ENCODE results near the gene GEMIN5. TPM values are rescaled to one million over a fixed set of nuclear protein-coding genes. Genes with fewer than 3 reads are reported as not detected.

Gene GEMIN5
- total RNA-seq, 1 donor from 2014 or later, result 11.0 TPM

GRCh38 chr5:154895606-154896561, 42.1 kb downstream of the GEMIN5 start:
- DNase-seq (ENCODE audit: low spot score in 2 of 2), result no peak
- Histone ChIP-seq H3K27ac (no peak overlapping the region), H3K9me3 (no peaks in the 10 kb centered on the region), H3K36me3 (peaks cover 64 to 88% of the 10 kb centered on the region in 2 donors), H3K4me1 (no peaks in the 10 kb centered on the region), H3K4me3 (no peak overlapping the region), H3K27me3 (no peaks in the 10 kb centered on the region)
- intact Hi-C loops (cut with DNase I), result no loop called here
- TF ChIP-seq, protein P1, sequence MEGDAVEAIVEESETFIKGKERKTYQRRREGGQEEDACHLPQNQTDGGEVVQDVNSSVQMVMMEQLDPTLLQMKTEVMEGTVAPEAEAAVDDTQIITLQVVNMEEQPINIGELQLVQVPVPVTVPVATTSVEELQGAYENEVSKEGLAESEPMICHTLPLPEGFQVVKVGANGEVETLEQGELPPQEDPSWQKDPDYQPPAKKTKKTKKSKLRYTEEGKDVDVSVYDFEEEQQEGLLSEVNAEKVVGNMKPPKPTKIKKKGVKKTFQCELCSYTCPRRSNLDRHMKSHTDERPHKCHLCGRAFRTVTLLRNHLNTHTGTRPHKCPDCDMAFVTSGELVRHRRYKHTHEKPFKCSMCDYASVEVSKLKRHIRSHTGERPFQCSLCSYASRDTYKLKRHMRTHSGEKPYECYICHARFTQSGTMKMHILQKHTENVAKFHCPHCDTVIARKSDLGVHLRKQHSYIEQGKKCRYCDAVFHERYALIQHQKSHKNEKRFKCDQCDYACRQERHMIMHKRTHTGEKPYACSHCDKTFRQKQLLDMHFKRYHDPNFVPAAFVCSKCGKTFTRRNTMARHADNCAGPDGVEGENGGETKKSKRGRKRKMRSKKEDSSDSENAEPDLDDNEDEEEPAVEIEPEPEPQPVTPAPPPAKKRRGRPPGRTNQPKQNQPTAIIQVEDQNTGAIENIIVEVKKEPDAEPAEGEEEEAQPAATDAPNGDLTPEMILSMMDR (IDR thresholded peaks at IDR 0.05), result no peak

- intact Hi-C loops (cut with DNase I), result no loop called here
- Histone ChIP-seq H3K36me3 (peaks cover 76 to 95% of the 10 kb centered on the region in 2 donors), H3K9me3 (no peaks in the 10 kb centered on the region), H3K27me3 (no peaks in the 10 kb centered on the region), H3K4me3 (no peak overlapping the region), H3K4me1 (no peaks in the 10 kb centered on the region), H3K27ac (no peak overlapping the region)
- TF ChIP-seq, protein P1 (IDR thresholded peaks at IDR 0.05), result no peak
- no peak for DNase-seq (ENCODE audit: low spot score in 2 of 2)
Measured at GRCh38 chr5:154893381-154893780, 44.6 kb downstream of the GEMIN5 start.

GRCh38 chr5:154892369-154892771, 45.6 kb downstream of the GEMIN5 start:
- H3K27me3 ChIP-seq, result no peaks in the 10 kb centered on the region
- peaks cover 81 to 95% of the 10 kb centered on the region in 2 donors for H3K36me3 ChIP-seq
- no peak for DNase-seq (ENCODE audit: low spot score in 2 of 2)
- H3K4me3 ChIP-seq, result no peak overlapping the region
- H3K27ac ChIP-seq, result peak overlapping the region in 1 of 2 donors; percentile 22
- H3K4me1 ChIP-seq, result no peaks in the 10 kb centered on the region
- intact Hi-C loops (cut with DNase I), result no loop called here
- TF ChIP-seq, protein P1 (IDR thresholded peaks at IDR 0.05), result no peak
- peaks cover 0 to 4% of the 10 kb centered on the region in 2 donors for H3K9me3 ChIP-seq

DNA sequence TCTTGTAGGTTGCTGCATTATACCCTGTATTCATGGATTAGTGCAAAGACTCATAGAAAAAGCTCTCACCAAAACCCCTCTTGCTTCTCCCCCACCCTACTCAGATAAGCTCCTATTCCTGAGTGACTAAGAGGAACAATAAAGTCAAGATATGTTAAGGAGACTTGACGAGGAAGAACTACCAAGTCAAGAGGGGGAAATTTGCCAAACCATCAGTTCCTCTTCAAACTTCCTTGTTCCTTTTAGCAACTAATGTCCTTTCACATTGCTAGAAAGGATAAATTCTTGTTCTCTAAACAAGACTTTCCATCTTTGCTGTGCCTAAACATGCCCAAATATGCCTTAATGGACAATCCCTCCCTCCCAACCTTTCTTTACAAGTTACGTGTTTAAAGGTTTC, 52.6 kb downstream of the GEMIN5 start:
- DNase-seq (ENCODE audit: low spot score in 2 of 2), result no peak
- H3K4me1 ChIP-seq, result no peaks in the 10 kb centered on the region
- H3K36me3 ChIP-seq, result peaks cover 42 to 76% of the 10 kb centered on the region in 2 donors
- H3K9me3 ChIP-seq, result peaks cover 12 to 30% of the 10 kb centered on the region in 2 donors
- no peaks in the 10 kb centered on the region for H3K27me3 ChIP-seq
- H3K4me3 ChIP-seq, result no peak overlapping the region
- intact Hi-C loops (cut with DNase I), result no loop called here
- no peak overlapping the region for H3K27ac ChIP-seq
- TF ChIP-seq, protein P1 (IDR thresholded peaks at IDR 0.05), result no peak

DNA sequence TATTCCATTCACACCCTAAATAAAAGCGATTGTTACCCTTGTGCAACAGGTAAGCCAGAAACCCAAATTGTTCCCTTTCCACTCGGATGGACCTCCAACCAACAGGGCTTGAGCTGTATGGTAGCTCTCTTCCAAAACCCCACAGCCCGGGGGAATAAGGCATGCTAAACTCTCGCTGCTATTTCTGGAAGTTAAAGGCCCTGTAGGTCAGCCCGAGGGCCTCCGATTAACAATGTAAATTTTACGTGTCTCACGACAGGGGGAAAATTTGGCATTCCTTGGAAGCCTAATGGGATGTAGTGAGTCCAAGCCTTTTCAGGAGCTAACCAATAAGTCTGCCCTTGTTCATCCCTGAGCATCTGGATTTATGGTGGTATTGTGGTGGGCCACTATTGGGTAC, 53.6 kb downstream of the GEMIN5 start:
- TF ChIP-seq, protein P1 (IDR thresholded peaks at IDR 0.05), result no peak
- intact Hi-C loops (cut with DNase I), result no loop called here
- DNase-seq (ENCODE audit: low spot score in 2 of 2), result no peak
- no peaks in the 10 kb centered on the region for H3K4me1 ChIP-seq
- H3K27ac ChIP-seq, result no peak overlapping the region
- H3K9me3 ChIP-seq, result peaks cover 12 to 30% of the 10 kb centered on the region in 2 donors
- peaks cover 32 to 68% of the 10 kb centered on the region in 2 donors for H3K36me3 ChIP-seq
- H3K27me3 ChIP-seq, result no peaks in the 10 kb centered on the region
- H3K4me3 ChIP-seq, result no peak overlapping the region
